T-helper 9 cell (primary cell): ENCODE data around the gene CDCA7.
"Not testable (repeated sequence)": the region's sequence is repeated elsewhere in the genome, so short reads cannot be mapped to it uniquely, and the experiment has no call there.

ENCODE experiments used
- DNase-seq: peaks from one replicate; pipeline ENCODE4 v3.0.0-alpha.2; 2020

The CDCA7 gene

DNA sequence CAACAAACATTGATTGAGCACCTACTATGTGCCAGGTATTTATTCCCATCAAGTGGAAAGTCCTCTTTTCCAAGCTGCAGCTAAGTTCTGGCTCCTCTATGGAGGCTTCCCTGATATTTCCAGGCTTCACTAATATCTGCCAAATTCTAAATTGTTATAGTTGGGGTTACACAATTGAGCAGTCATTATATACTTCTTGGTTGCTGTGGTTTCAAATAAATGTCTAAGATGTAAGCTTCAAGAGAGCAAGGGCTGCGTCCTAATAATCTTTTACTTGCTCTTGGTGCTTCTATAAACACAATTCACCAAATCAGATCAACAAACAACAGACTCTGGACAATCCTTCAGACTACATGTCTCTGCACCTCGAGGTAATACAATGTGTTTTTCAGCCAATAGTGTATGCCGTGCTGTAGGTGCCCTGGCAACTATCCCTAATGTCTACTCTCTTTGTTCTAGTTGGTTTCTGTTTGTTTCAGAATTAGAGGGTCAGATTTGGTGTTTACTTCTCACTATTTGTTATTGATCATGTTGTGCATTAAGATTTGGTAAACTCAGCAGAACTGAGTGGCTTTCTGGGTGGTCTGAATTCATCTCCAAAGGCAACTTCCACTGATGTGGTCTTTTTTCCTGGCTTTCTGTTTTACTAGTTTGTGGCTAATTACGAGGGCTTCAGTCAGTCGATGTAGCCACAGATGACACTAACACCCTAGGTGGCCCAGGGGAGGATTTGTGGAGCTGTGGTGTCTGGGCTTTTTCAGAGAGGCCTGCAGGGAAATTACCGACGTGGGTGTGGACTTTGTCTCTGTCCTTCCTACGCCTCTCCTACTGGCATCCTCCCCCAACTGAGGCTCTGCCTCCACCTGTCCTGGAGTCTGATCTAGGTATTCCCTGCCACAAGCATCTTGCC, 50.4 kb downstream of the CDCA7 start:
- DNase-seq = no peak

DNA sequence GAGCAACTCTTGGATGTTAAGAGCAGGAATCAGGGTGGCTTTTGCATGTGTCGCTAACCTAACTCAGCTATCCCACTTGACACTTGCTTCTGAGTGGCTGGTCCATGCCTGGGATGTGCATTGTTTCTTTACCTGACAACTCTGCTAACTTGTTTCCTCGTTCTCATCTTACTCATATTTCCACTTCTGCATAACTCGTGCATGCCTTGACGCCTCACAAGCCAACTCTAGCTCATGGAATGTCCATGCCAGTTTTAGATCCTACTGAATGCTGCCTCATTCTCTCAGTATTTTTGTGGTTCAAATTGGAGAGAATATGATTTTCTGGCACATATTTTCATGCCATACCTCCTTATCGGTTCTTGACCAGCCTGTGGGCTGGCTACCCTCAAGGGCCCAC, 52.5 kb downstream of the CDCA7 start:
- no peak for DNase-seq

DNA sequence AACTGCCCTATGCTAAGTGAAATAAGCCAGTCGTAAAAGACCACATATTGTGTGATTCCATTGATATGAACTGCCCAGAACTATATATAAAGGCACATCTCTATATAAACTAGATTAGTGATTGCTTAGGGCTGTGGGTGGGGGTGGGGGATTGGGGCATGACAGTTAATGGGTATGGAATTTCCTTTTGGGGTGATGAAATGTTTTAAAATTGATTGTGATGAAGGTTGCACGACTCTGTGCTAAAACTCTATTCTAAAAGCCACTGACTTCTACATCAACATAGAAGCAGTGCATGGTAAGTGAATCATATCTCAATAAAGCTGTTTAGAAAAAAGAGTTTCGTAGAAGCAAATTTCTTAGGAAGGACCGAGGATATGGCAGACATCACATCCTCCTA, 53.0 kb downstream of the CDCA7 start:
- DNase-seq = no peak

DNA sequence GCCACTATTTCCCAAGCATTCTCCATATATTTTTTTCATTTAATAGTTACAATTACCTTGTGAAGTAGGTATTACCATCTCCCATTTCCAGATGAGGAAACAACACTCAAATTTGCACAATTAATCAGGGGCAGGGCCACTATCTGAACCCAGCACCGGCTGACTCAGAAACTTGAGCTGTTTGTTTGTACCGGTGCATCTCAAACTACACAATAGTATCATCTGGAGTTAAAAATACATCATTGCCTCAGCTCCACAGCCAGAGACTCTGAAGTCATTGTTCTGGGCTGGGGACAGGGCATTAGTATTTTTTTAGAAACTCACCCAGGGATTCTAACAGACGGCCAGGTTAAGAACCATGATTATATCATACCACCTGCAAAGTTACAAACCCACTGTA, 55.9 kb downstream of the CDCA7 start:
- DNase-seq = no peak

DNA sequence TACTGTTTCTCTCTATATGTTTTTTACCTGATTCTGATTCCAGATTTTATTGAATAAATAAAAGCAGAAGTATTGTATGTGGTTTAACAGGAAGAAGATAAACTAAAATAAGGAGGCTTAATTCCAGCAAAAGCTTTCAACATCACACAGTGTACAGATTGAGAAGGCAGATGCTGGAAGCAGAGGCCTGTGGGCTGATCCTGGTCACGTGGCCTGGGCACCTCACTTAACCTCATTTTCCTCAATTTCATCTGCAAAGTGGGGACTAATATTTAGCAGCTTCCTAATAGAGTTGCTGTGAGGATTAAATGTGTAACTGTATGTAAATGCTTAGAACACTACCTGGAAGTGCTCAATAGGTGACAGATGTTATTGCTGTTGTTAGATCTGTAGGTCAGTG, 58.0 kb downstream of the CDCA7 start:
- no peak for DNase-seq

DNA sequence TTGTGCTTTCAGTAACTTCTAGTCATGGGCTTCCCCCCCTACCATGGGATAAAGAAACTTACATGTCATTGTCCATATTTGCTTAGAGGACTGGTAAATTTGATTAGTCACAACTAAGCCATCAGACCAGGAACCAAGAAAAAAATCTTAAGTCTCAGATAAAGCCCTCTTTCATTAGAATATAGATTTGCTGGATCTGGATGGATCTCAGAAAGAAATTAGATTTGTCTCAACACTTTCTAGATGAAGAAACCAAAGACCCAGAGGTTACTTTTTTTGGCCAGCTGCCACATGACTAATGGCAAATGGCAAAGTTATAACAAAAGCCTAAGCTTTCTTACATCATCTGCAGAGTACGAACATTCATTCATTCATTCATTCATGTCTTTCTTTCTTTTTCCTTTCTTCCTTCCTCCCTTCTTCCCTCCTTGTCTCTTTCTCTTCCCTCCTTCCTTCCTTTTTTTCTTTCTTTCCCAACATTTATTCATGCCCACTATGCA, 60.2 kb downstream of the CDCA7 start:
- no peak for DNase-seq

DNA sequence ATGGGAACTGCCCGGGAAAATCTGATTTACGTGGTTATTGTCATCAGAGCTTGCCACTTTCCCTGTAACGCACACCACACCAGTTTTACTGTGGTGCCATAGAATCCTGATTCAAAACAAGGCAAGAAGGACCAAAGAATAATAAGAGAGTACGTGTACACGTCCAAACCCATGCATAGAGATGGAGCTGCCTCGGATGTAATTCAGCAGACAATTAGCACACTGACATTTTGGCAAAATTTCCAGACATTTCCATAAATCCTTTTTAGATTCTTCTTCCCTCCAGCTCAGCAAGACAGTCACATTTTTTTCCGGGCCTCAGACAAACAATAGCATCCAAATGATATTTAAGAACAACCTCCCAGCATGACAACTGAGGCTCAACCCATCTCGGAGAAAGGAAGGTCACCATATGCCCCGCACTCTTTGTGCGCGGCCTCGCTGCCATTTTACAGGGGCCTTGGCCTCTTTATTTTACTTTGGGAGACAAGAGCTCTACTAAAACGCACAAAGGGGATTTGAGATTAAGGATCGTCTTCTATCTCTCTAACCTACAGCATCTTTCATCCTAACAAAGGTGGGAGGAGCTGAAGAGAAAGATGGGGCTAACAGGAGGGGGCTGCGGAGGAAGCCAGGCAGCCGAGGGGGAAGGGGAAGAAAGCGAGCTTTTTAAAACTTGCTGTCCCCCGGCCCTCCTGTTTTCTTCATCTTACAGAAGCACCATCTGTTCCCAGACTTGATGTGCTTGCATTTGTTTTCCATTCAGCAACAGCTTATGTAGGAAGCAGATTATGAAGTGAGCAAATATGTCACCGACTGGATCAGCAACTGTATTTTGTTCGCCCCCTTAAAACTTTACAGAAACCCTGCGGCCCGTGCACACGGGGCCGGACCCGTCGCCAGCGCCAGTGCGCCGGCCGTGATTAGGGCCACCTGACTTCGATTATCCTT, 61.0 kb downstream of the CDCA7 start:
- DNase-seq = no peak

DNA sequence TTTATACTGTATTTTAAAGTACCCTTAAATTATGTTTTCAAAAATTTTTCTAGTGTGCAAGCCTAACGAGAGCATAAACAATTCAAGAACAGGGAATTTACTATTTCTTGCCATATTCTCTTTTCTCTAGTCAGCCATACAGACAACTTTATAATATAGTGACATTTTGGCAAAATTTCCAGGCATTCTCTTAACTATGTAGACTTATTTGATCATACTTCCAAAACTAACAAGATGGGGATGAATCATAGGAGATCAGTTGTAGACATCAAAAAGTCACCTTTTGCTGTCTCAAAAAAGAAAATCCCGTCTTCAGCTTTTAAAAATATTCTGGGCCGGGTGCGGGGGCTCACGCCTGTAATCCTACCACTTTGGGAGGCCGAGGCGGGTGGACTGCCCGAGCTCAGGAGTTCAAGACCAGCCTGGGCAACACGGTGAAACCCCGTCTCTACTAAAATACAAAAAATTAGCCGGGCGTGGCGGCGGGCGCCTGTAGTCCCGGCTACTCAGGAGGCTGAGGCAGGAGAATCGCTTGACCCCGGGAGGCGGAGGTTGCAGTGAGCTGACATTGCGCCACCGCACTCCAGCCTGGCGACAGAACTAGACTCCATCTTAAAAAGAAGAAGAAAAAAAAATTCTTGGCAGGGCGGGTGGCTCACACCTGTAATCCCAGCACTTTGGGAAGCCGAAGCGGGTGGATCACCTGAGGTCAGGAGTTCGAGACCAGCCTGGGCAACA, 61.9 kb downstream of the CDCA7 start:
- not testable (repeated sequence) for DNase-seq

DNA sequence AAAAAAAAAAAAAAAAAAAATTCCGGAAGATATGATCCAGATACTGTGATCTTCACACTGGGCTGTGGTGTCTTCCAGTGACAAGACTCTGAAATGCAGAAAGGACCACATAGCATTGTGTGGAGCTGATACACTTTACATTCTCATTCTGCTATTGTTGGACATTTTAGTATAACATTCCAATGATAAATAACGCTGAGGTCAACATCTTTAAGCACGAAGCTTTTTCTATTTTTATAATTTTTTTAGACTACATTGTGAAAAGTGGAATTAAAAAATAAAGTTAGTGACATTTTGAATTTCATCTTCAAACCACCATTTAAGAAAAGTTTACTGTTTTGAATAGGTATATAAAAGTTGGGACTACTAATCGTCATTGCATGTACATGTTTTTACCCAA, 62.7 kb downstream of the CDCA7 start:
- DNase-seq = no peak

DNA sequence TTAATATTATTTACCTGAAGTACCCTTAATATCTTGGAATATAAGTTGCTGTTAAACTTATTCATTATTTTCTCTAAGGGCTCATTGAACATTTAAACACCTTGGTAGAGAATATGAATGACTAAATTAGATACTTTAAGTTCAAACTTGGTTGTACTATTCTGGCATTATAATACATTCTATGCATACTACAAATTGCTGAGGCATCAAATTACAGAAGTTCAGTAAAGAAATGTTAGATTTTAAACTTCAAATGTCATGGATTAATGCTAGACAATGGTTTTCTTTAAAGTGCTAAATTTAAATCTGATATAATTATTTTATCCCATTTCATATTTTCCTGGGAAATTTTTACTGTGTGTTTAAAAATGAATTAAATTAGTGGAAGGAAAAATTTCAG, 63.1 kb downstream of the CDCA7 start:
- no peak for DNase-seq
